ENCODE results near the gene IGFBP3.

- TF ChIP-seq, protein P1, sequence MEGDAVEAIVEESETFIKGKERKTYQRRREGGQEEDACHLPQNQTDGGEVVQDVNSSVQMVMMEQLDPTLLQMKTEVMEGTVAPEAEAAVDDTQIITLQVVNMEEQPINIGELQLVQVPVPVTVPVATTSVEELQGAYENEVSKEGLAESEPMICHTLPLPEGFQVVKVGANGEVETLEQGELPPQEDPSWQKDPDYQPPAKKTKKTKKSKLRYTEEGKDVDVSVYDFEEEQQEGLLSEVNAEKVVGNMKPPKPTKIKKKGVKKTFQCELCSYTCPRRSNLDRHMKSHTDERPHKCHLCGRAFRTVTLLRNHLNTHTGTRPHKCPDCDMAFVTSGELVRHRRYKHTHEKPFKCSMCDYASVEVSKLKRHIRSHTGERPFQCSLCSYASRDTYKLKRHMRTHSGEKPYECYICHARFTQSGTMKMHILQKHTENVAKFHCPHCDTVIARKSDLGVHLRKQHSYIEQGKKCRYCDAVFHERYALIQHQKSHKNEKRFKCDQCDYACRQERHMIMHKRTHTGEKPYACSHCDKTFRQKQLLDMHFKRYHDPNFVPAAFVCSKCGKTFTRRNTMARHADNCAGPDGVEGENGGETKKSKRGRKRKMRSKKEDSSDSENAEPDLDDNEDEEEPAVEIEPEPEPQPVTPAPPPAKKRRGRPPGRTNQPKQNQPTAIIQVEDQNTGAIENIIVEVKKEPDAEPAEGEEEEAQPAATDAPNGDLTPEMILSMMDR (IDR thresholded peaks at IDR 0.05 in 4 of 5, conservative IDR thresholded peaks at IDR 0.05 in 1 of 5) = no peak
- TF ChIP-seq POLR2A (IDR thresholded peaks at IDR 0.05) = no peak
Measured at GRCh38 chr7:45937301-45937700, 16.2 kb upstream of the IGFBP3 start.

All from gastrocnemius medialis (tissue), 4 donors.